Measurements from ENCODE around the gene PRDX4.

PRDX4 gene

DNA sequence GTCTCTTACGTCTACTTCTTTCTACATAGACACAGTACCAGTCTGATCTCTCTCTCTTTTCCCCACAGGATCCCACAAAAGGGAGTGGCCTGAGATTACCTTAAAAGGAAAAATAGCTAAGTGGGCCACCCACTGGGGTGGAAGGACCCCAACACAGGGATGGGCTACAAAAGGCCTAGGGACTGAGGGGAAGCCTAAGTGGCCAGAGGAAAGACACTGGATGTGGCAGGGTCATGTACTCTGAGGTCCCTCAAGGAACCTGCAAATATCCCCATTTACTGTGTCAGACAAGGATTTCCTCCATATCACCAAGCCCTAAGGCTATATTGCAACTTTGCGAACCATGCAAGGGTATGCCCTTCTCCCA is 6.5 kb upstream of the PRDX4 start:
- TF ChIP-seq BHLHE40 (IDR thresholded peaks at IDR 0.05; ENCODE audit: borderline replicate concordance), result no peak
- no peak for TF ChIP-seq TARDBP (IDR thresholded peaks at IDR 0.05)
- no peak for TF ChIP-seq SUZ12 (IDR thresholded peaks at IDR 0.05)
- no peak for TF ChIP-seq ZNF384 (IDR thresholded peaks at IDR 0.05)
- TF ChIP-seq ELF4 (IDR thresholded peaks at IDR 0.05), result no peak
- no peak for TF ChIP-seq L3MBTL2 (conservative IDR thresholded peaks at IDR 0.05)
- TF ChIP-seq, protein P1, sequence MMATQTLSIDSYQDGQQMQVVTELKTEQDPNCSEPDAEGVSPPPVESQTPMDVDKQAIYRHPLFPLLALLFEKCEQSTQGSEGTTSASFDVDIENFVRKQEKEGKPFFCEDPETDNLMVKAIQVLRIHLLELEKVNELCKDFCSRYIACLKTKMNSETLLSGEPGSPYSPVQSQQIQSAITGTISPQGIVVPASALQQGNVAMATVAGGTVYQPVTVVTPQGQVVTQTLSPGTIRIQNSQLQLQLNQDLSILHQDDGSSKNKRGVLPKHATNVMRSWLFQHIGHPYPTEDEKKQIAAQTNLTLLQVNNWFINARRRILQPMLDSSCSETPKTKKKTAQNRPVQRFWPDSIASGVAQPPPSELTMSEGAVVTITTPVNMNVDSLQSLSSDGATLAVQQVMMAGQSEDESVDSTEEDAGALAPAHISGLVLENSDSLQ (IDR thresholded peaks at IDR 0.05), result no peak
- no peak for TF ChIP-seq FOXK2 (IDR thresholded peaks at IDR 0.05)
- no peak for TF ChIP-seq HDGF (IDR thresholded peaks at IDR 0.05; ENCODE audit: borderline replicate concordance)
- TF ChIP-seq ARNT (IDR thresholded peaks at IDR 0.05), result no peak
- no peak for TF ChIP-seq SP1 (IDR thresholded peaks at IDR 0.05)
- TF ChIP-seq CTBP1 (IDR thresholded peaks at IDR 0.05; ENCODE audit: borderline replicate concordance), result no peak
- TF ChIP-seq LEF1 (IDR thresholded peaks at IDR 0.05; ENCODE audit: borderline replicate concordance), result no peak

DNA sequence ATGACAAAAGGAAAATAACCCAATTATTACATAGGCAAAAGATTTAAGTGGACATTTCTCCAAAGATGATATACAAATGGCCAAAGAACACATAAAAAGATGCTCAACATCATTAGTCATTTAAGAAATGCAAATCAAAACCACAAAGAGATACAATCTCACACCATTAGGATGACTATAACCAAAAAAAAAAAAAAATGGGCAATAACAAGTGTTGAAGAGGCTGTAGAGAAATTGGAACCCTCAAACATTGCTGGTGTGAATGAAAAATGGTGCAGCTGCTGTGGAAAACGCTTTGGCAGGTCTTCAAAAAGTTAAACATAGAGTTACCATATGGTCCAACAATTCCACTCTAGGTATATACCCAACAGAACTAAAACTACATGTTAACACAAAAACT is 5.6 kb upstream of the PRDX4 start:
- ChIA-PET CTCF (no interaction called here), POLR2A (no interaction called here)
- DNase-seq (ENCODE audit: extremely low spot score), result no peak
- TF ChIP-seq FOXK2 (IDR thresholded peaks at IDR 0.05) (no peak), TARDBP (IDR thresholded peaks at IDR 0.05) (no peak), ZNF384 (IDR thresholded peaks at IDR 0.05) (no peak), FOXA1 (IDR thresholded peaks at IDR 0.05) (no peak)

More for the DNA sequence above, 6.5 kb upstream of the PRDX4 start:
- POLR2A ChIA-PET, result no interaction called here
- CTCF ChIA-PET, result no interaction called here
- no peak for DNase-seq (ENCODE audit: extremely low spot score)

DNA sequence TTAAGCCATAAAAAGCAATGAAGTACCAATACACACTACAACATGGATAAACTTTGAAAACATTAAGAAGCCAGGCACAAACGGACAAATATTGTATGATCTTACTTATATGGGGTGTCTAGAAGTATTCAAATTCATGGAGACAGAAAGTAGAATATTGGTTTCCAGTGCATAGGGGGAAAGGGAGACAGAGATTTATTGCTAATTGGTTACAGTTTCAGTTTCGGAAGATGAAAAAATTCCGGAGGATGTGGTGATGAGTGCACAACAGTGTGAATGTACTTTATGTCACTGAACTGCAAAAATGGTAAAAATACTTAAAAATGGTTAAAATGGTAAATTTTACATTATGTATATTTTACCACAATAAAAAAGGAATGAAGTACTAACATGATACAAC is 5.1 kb upstream of the PRDX4 start:
- POLR2A ChIA-PET, result no interaction called here
- no peak for DNase-seq (ENCODE audit: extremely low spot score)
- TF ChIP-seq L3MBTL2 (conservative IDR thresholded peaks at IDR 0.05) (no peak), LEF1 (IDR thresholded peaks at IDR 0.05; ENCODE audit: borderline replicate concordance) (no peak), NFRKB (IDR thresholded peaks at IDR 0.05) (no peak), ARNT (IDR thresholded peaks at IDR 0.05) (no peak), FOXK2 (IDR thresholded peaks at IDR 0.05) (no peak), TARDBP (IDR thresholded peaks at IDR 0.05) (no peak), ELF4 (IDR thresholded peaks at IDR 0.05) (no peak)
- TF ChIP-seq, protein P1 (IDR thresholded peaks at IDR 0.05), result no peak
- CTCF ChIA-PET, result no interaction called here

DNA sequence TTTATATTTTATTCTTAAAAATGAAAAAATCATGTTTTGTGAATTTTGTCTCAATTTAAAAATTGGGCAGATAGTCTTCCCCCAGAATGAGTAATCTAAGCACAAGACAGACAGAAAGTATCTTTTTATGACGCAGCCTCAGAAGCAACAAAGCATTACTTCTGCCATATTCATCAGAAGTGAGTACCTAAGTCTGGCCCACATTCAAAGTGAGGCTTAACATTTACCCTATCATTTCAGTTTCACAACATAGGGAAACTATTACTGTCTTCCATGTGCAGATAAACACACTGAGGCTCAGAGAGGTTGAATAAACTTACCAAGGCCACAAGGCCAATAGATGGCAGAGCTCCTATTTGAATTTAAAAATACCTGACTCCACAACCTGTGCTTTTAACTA is 4.4 kb upstream of the PRDX4 start:
- no peak for DNase-seq (ENCODE audit: extremely low spot score)
- ChIA-PET POLR2A (no interaction called here), CTCF (no interaction called here)
- TF ChIP-seq SUZ12 (IDR thresholded peaks at IDR 0.05) (no peak), FOXA1 (IDR thresholded peaks at IDR 0.05) (no peak), LEF1 (IDR thresholded peaks at IDR 0.05; ENCODE audit: borderline replicate concordance) (no peak), BHLHE40 (IDR thresholded peaks at IDR 0.05; ENCODE audit: borderline replicate concordance) (no peak), L3MBTL2 (conservative IDR thresholded peaks at IDR 0.05) (no peak), HDGF (IDR thresholded peaks at IDR 0.05; ENCODE audit: borderline replicate concordance) (no peak), TARDBP (IDR thresholded peaks at IDR 0.05) (no peak), NFRKB (IDR thresholded peaks at IDR 0.05) (no peak), SP1 (IDR thresholded peaks at IDR 0.05) (no peak), ELF4 (IDR thresholded peaks at IDR 0.05) (no peak), FOXM1 (IDR thresholded peaks at IDR 0.05; ENCODE audit: borderline replicate concordance) (no peak), ARNT (IDR thresholded peaks at IDR 0.05) (no peak), ZNF384 (IDR thresholded peaks at IDR 0.05) (no peak), CTBP1 (IDR thresholded peaks at IDR 0.05; ENCODE audit: borderline replicate concordance) (no peak), FOXK2 (IDR thresholded peaks at IDR 0.05) (no peak)
- TF ChIP-seq, protein P1 (IDR thresholded peaks at IDR 0.05), result no peak

GRCh38 chrX:23664496-23664895 is 2.8 kb upstream of the PRDX4 start:
- TF ChIP-seq ZNF384 (IDR thresholded peaks at IDR 0.05) (no peak), ELF4 (IDR thresholded peaks at IDR 0.05) (no peak), TARDBP (IDR thresholded peaks at IDR 0.05) (no peak), LEF1 (IDR thresholded peaks at IDR 0.05; ENCODE audit: borderline replicate concordance) (no peak), HDGF (IDR thresholded peaks at IDR 0.05; ENCODE audit: borderline replicate concordance) (no peak), SUZ12 (IDR thresholded peaks at IDR 0.05) (no peak), FOXA1 (IDR thresholded peaks at IDR 0.05) (no peak), ARNT (IDR thresholded peaks at IDR 0.05) (no peak), SP1 (IDR thresholded peaks at IDR 0.05) (no peak), FOXK2 (IDR thresholded peaks at IDR 0.05) (no peak), L3MBTL2 (conservative IDR thresholded peaks at IDR 0.05) (no peak), CTBP1 (IDR thresholded peaks at IDR 0.05; ENCODE audit: borderline replicate concordance) (no peak), FOXM1 (IDR thresholded peaks at IDR 0.05; ENCODE audit: borderline replicate concordance) (no peak), BHLHE40 (IDR thresholded peaks at IDR 0.05; ENCODE audit: borderline replicate concordance) (no peak), NFRKB (IDR thresholded peaks at IDR 0.05) (no peak)
- TF ChIP-seq, protein P1 (IDR thresholded peaks at IDR 0.05), result no peak
- POLR2A ChIA-PET, result no interaction called here
- DNase-seq (ENCODE audit: extremely low spot score), result no peak
- CTCF ChIA-PET, result no interaction called here

- POLR2A ChIA-PET, result interaction anchor here (0.9 kb wide), 1 partner anchor 117 kb away, joined by 4 read pairs; the partner anchor contains the start of gene SAT1
- CTCF ChIA-PET, result interaction anchor here (0.6 kb wide), 1 partner anchor 473 kb away, joined by 3 read pairs; no protein-coding TSS in a partner anchor
- no peak for DNase-seq (ENCODE audit: extremely low spot score)
- TF ChIP-seq ARNT (IDR thresholded peaks at IDR 0.05), result no peak
- no peak for TF ChIP-seq FOXM1 (IDR thresholded peaks at IDR 0.05; ENCODE audit: borderline replicate concordance)
- no peak for TF ChIP-seq FOXA1 (IDR thresholded peaks at IDR 0.05)
- no peak for TF ChIP-seq CTBP1 (IDR thresholded peaks at IDR 0.05; ENCODE audit: borderline replicate concordance)
- no peak for TF ChIP-seq ZNF384 (IDR thresholded peaks at IDR 0.05)
- no peak for TF ChIP-seq BHLHE40 (IDR thresholded peaks at IDR 0.05; ENCODE audit: borderline replicate concordance)
- TF ChIP-seq L3MBTL2 (conservative IDR thresholded peaks at IDR 0.05), result no peak
- TF ChIP-seq HDGF (IDR thresholded peaks at IDR 0.05; ENCODE audit: borderline replicate concordance), result no peak
- TF ChIP-seq, protein P1 (IDR thresholded peaks at IDR 0.05), result no peak
- no peak for TF ChIP-seq TARDBP (IDR thresholded peaks at IDR 0.05)
- no peak for TF ChIP-seq FOXK2 (IDR thresholded peaks at IDR 0.05)
- no peak for TF ChIP-seq ELF4 (IDR thresholded peaks at IDR 0.05)
- no peak for TF ChIP-seq SP1 (IDR thresholded peaks at IDR 0.05)
- TF ChIP-seq LEF1 (IDR thresholded peaks at IDR 0.05; ENCODE audit: borderline replicate concordance), result no peak
Measured at GRCh38 chrX:23666282-23666681, 1.0 kb upstream of the PRDX4 start.
